ENCODE results near the gene DRC1.

The DRC1 gene

DNA sequence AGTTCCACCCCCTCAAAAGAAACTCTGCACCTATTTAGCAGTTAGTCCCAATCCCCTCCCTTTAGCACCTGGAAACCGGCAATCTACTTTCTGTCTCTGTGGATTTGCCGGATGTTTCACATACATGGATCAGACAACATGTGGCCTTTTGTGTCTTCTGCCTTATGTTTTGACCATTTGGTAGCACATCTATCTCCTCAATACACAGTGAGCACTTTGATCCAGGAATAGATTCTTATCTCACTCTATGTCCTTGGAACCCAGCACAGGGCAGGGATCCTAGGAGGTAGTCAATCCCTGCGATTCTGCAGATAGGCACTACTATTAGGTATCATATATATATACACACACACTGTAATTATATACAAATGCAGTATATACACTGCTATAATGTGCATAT lies 80.0 kb downstream of the DRC1 start:
- no peak overlapping the region for H2AK5ac ChIP-seq (ENCODE audit: low read depth, low read length)
- H2BK120ac ChIP-seq (ENCODE audit: low read depth, low read length): no peak overlapping the region
- no peak overlapping the region for H2BK15ac ChIP-seq (ENCODE audit: low read length)
- no peaks in the 10 kb centered on the region for H3K36me3 ChIP-seq (replicated peaks in 1 of 2; ENCODE audit: control insufficient read depth in 2 of 2, insufficient read depth in 2 of 2, low read length in 2 of 2)
- no peak overlapping the region for H3K27ac ChIP-seq (replicated peaks; ENCODE audit: low read length)
- no CpG with 5 or more reads among the region's 3 CpGs for WGBS, 2 donors (ENCODE audit: extremely low coverage in 2 of 2, insufficient read length in 2 of 2, insufficient replicate concordance in 1 of 2)
- no peak overlapping the region for H3K9ac ChIP-seq (ENCODE audit: low read depth, low read length, poor library complexity)
- no peak overlapping the region for H3K18ac ChIP-seq (ENCODE audit: low read length)
- no peak overlapping the region for H3K4me2 ChIP-seq (ENCODE audit: insufficient read depth, low read length, poor library complexity, severe bottlenecking)
- no peak overlapping the region for H3K4ac ChIP-seq (ENCODE audit: low read length)
- H3K4me3 ChIP-seq (ENCODE audit: low read length in 2 of 2): no peak overlapping the region
- H3K79me1 ChIP-seq (ENCODE audit: low read depth, low read length): peaks cover 2% of the 10 kb centered on the region
- H2AFZ ChIP-seq (ENCODE audit: low read length): no peak overlapping the region
- no peak overlapping the region for H4K91ac ChIP-seq (ENCODE audit: low read depth, low read length, poor library complexity)
- H2BK12ac ChIP-seq (ENCODE audit: low read length): no peak overlapping the region
- H3K14ac ChIP-seq (ENCODE audit: low read length): no peak overlapping the region
- H3K4me1 ChIP-seq (ENCODE audit: control insufficient read depth in 2 of 2, insufficient read depth in 1 of 2, low read depth in 1 of 2, low read length in 2 of 2): peaks cover 11 to 15% of the 10 kb centered on the region in 2 donors
- no peaks in the 10 kb centered on the region for H3K27me3 ChIP-seq (ENCODE audit: control insufficient read depth in 3 of 3, insufficient read depth in 3 of 3, low read depth in 1 of 3, low read length in 3 of 3)
- DNase-seq (ENCODE audit: low spot score): no peak
- no peak overlapping the region for H3K23ac ChIP-seq (ENCODE audit: low read depth, low read length, poor library complexity)
- no peak overlapping the region for H2BK5ac ChIP-seq (ENCODE audit: low read length)
- peaks cover 0 to 2% of the 10 kb centered on the region in 2 donors for H3K9me3 ChIP-seq (replicated peaks in 1 of 2; ENCODE audit: control insufficient read depth in 2 of 2, insufficient read depth in 1 of 2, low read depth in 1 of 2, low read length in 2 of 2)
- no peak overlapping the region for H4K8ac ChIP-seq (ENCODE audit: low read depth, low read length)

DNA sequence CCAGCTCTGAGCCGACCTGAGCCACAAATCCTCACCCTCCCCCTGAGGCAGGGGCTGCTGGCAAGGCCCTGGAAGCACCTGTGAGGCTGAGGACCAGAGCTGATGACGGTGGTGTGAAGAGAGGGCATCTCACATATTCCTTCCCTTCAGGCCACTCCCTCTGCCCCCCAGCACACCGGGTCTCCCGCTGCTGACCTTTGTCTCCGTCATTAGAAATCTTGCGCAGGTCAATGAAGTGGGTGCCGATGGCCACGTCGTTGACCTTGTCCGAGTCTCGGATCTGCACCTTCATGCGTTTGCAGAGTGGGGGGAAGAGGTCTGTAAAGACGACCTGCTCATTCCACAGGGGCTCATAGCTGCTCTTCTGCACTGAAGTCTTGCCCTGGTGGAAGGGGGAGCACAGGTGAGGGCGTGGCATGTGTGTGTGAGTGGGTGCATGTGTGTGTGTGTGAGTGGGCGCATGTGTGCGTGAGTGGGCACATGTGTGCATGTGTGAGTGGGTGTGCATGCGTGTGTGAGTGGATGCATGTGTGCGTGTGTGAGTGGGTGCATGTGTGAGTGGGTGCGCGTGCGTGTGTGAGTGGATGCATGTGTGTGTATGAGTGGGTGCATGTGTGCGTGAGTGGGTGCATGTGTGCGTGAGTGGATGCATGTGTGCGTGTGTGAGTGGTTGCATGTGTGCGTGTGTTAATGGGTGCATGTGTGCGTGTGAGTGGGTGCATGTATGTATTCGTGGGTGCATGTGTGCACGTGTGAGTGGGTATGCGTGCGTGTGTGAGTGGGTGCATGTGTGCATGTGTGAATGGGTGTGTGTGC lies 80.7 kb downstream of the DRC1 start:
- Histone ChIP-seq H2BK120ac (ENCODE audit: low read depth, low read length) (no peak overlapping the region), H3K4me3 (ENCODE audit: low read length in 2 of 2) (peak overlapping the region in 1 of 2 donors; percentile 71), H3K27me3 (ENCODE audit: control insufficient read depth in 3 of 3, insufficient read depth in 3 of 3, low read depth in 1 of 3, low read length in 3 of 3) (no peaks in the 10 kb centered on the region), H3K4me2 (ENCODE audit: insufficient read depth, low read length, poor library complexity, severe bottlenecking) (no peak overlapping the region), H3K9ac (ENCODE audit: low read depth, low read length, poor library complexity) (peak overlapping the region; percentile 63), H2AK5ac (ENCODE audit: low read depth, low read length) (no peak overlapping the region), H3K23ac (ENCODE audit: low read depth, low read length, poor library complexity) (peak overlapping the region; percentile 87), H3K9me3 (replicated peaks in 1 of 2; ENCODE audit: control insufficient read depth in 2 of 2, insufficient read depth in 1 of 2, low read depth in 1 of 2, low read length in 2 of 2) (peaks cover 0 to 2% of the 10 kb centered on the region in 2 donors), H2BK5ac (ENCODE audit: low read length) (no peak overlapping the region), H3K27ac (replicated peaks; ENCODE audit: low read length) (no peak overlapping the region), H2BK15ac (ENCODE audit: low read length) (peak overlapping the region; percentile 7), H3K18ac (ENCODE audit: low read length) (peak overlapping the region; percentile 51), H4K8ac (ENCODE audit: low read depth, low read length) (no peak overlapping the region), H2BK12ac (ENCODE audit: low read length) (no peak overlapping the region), H3K14ac (ENCODE audit: low read length) (peak overlapping the region; percentile 87), H3K79me1 (ENCODE audit: low read depth, low read length) (peaks cover 2% of the 10 kb centered on the region), H4K91ac (ENCODE audit: low read depth, low read length, poor library complexity) (peak overlapping the region; percentile 45), H3K36me3 (replicated peaks in 1 of 2; ENCODE audit: control insufficient read depth in 2 of 2, insufficient read depth in 2 of 2, low read length in 2 of 2) (no peaks in the 10 kb centered on the region), H3K4me1 (ENCODE audit: control insufficient read depth in 2 of 2, insufficient read depth in 1 of 2, low read depth in 1 of 2, low read length in 2 of 2) (peaks cover 7 to 12% of the 10 kb centered on the region in 2 donors), H3K4ac (ENCODE audit: low read length) (no peak overlapping the region), H2AFZ (ENCODE audit: low read length) (no peak overlapping the region)
- DNase-seq (ENCODE audit: low spot score): no peak
- WGBS, 2 donors (ENCODE audit: extremely low coverage in 2 of 2, insufficient read length in 2 of 2, insufficient replicate concordance in 1 of 2): no CpG with 5 or more reads among the region's 30 CpGs

DNA sequence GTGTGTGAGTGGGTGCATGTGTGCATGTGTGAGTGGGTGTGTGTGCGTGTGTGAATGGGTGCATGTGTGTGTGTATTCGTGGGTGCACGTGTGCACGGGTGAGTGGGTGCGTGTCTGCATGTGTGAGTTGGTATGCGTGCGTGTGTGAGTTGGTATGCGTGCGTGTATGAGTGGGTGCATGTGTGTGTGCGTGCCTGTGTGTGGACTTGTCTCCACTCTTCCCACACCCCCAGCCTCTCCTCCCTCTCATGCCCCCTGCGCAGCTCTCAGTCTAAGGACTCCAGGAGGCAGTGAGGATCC lies 81.3 kb downstream of the DRC1 start:
- 100% methylated on average over 5 of the region's 11 CpGs; no CpG with 5 or more reads in 1 of the 2 donors for WGBS, 2 donors (ENCODE audit: extremely low coverage in 2 of 2, insufficient read length in 2 of 2, insufficient replicate concordance in 1 of 2)
- peak overlapping the region in 1 of 2 donors; percentile 71 for H3K4me3 ChIP-seq (ENCODE audit: low read length in 2 of 2)
- no peak overlapping the region for H2BK5ac ChIP-seq (ENCODE audit: low read length)
- no peak for DNase-seq (ENCODE audit: low spot score)
- peak overlapping the region; percentile 87 for H3K14ac ChIP-seq (ENCODE audit: low read length)
- H3K4ac ChIP-seq (ENCODE audit: low read length): peak overlapping the region; percentile 71
- no peaks in the 10 kb centered on the region for H3K36me3 ChIP-seq (replicated peaks in 1 of 2; ENCODE audit: control insufficient read depth in 2 of 2, insufficient read depth in 2 of 2, low read length in 2 of 2)
- no peak overlapping the region for H4K8ac ChIP-seq (ENCODE audit: low read depth, low read length)
- no peak overlapping the region for H3K27ac ChIP-seq (replicated peaks; ENCODE audit: low read length)
- H2AK5ac ChIP-seq (ENCODE audit: low read depth, low read length): no peak overlapping the region
- peak overlapping the region; percentile 45 for H4K91ac ChIP-seq (ENCODE audit: low read depth, low read length, poor library complexity)
- peaks cover 0 to 2% of the 10 kb centered on the region in 2 donors for H3K9me3 ChIP-seq (replicated peaks in 1 of 2; ENCODE audit: control insufficient read depth in 2 of 2, insufficient read depth in 1 of 2, low read depth in 1 of 2, low read length in 2 of 2)
- H2BK15ac ChIP-seq (ENCODE audit: low read length): peak overlapping the region; percentile 82
- H2AFZ ChIP-seq (ENCODE audit: low read length): no peak overlapping the region
- no peak overlapping the region for H3K4me2 ChIP-seq (ENCODE audit: insufficient read depth, low read length, poor library complexity, severe bottlenecking)
- H3K27me3 ChIP-seq (ENCODE audit: control insufficient read depth in 3 of 3, insufficient read depth in 3 of 3, low read depth in 1 of 3, low read length in 3 of 3): no peaks in the 10 kb centered on the region
- H2BK12ac ChIP-seq (ENCODE audit: low read length): peak overlapping the region; percentile 46
- peak overlapping the region; percentile 51 for H3K18ac ChIP-seq (ENCODE audit: low read length)
- H3K79me1 ChIP-seq (ENCODE audit: low read depth, low read length): peaks cover 2% of the 10 kb centered on the region
- peak overlapping the region; percentile 87 for H3K23ac ChIP-seq (ENCODE audit: low read depth, low read length, poor library complexity)
- H3K4me1 ChIP-seq (ENCODE audit: control insufficient read depth in 2 of 2, insufficient read depth in 1 of 2, low read depth in 1 of 2, low read length in 2 of 2): peaks cover 3 to 10% of the 10 kb centered on the region in 2 donors
- peak overlapping the region; percentile 16 for H2BK120ac ChIP-seq (ENCODE audit: low read depth, low read length)
- peak overlapping the region; percentile 63 for H3K9ac ChIP-seq (ENCODE audit: low read depth, low read length, poor library complexity)

DNA sequence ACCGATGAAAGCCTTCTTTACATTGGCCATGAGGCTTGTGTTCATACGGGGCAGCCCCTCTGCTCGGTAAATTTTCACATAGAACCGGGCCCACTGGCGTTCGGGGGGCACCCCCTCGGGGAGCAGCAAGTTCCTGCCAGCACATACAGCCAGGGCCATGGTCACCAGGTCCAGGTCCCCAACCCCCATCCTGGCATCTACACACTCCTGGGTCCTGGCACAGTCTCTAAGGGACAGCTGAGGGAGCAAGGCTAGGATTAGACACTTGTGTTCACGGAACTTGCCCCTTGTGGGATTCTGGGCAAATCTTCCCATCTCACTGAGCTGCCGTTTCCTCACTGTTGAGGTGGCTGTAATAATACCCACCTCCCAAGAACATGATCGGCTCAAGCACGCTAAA lies 81.8 kb downstream of the DRC1 start:
- peak overlapping the region; percentile 10 for H2AK5ac ChIP-seq (ENCODE audit: low read depth, low read length)
- H2BK120ac ChIP-seq (ENCODE audit: low read depth, low read length): peak overlapping the region; percentile 16
- no peak overlapping the region for H2BK5ac ChIP-seq (ENCODE audit: low read length)
- peak overlapping the region; percentile 54 for H3K18ac ChIP-seq (ENCODE audit: low read length)
- no peak overlapping the region for H3K9ac ChIP-seq (ENCODE audit: low read depth, low read length, poor library complexity)
- H3K14ac ChIP-seq (ENCODE audit: low read length): no peak overlapping the region
- no peaks in the 10 kb centered on the region for H3K36me3 ChIP-seq (replicated peaks in 1 of 2; ENCODE audit: control insufficient read depth in 2 of 2, insufficient read depth in 2 of 2, low read length in 2 of 2)
- H3K4me1 ChIP-seq (ENCODE audit: control insufficient read depth in 2 of 2, insufficient read depth in 1 of 2, low read depth in 1 of 2, low read length in 2 of 2): peaks cover 2 to 10% of the 10 kb centered on the region in 2 donors
- DNase-seq (ENCODE audit: low spot score): no peak
- H2BK12ac ChIP-seq (ENCODE audit: low read length): peak overlapping the region; percentile 46
- no CpG with 5 or more reads among the region's 11 CpGs for WGBS, 2 donors (ENCODE audit: extremely low coverage in 2 of 2, insufficient read length in 2 of 2, insufficient replicate concordance in 1 of 2)
- no peak overlapping the region for H3K4me2 ChIP-seq (ENCODE audit: insufficient read depth, low read length, poor library complexity, severe bottlenecking)
- peaks cover 2% of the 10 kb centered on the region for H3K79me1 ChIP-seq (ENCODE audit: low read depth, low read length)
- no peak overlapping the region for H4K91ac ChIP-seq (ENCODE audit: low read depth, low read length, poor library complexity)
- no peak overlapping the region for H3K4ac ChIP-seq (ENCODE audit: low read length)
- peak overlapping the region; percentile 87 for H3K23ac ChIP-seq (ENCODE audit: low read depth, low read length, poor library complexity)
- no peaks in the 10 kb centered on the region for H3K27me3 ChIP-seq (ENCODE audit: control insufficient read depth in 3 of 3, insufficient read depth in 3 of 3, low read depth in 1 of 3, low read length in 3 of 3)
- H2AFZ ChIP-seq (ENCODE audit: low read length): no peak overlapping the region
- no peak overlapping the region for H3K27ac ChIP-seq (replicated peaks; ENCODE audit: low read length)
- peaks cover 0 to 2% of the 10 kb centered on the region in 2 donors for H3K9me3 ChIP-seq (replicated peaks in 1 of 2; ENCODE audit: control insufficient read depth in 2 of 2, insufficient read depth in 1 of 2, low read depth in 1 of 2, low read length in 2 of 2)
- peak overlapping the region; percentile 82 for H2BK15ac ChIP-seq (ENCODE audit: low read length)
- no peak overlapping the region for H4K8ac ChIP-seq (ENCODE audit: low read depth, low read length)
- no peak overlapping the region for H3K4me3 ChIP-seq (ENCODE audit: low read length in 2 of 2)

Data from neuronal stem cell (in vitro differentiated cells).